ENCODE results near the gene ADSS1.
A peak's percentile ranks its signal among the peaks of the same experiment; 100 is the strongest.

The ADSS1 gene

DNA sequence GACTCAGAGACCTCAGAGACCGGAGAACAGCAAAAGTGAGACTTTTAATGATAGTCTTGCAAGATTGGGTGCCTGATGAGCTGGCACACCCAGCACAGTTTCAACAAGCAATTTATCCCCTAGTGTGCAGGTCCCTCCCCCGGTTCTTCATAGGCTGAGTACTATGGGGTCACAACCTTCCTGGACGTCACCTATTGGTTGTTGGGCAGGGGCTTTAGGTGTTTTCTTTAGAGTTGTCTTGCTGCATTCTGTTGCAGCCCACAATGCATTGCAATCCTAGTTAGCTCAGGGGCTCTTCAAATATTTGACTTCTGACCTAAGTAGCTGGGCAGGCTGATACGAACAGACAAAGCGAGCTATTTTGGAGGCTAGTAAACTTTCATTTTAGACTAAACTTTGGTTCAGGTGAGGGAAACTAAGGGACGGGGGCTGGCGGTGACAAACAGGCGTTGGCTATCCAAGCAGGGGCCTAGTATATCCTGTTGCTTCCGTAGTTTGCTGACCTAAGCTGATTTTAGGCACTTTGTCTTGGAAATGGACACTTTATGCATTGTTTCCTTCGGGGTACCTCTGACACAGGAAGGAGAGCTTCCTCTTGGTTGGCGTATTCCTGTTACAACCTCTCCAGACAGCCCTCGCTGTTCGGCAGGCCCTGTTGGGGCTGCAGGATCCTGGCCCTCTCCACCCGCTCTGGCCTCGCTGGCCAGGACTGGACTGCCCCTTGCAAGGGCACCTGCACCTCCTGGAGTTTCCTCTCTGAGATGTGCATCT, 43.0 kb downstream of the ADSS1 start:
- Mint-ChIP-seq H3K27ac (no peak overlapping the region), H3K4me3 (no peak overlapping the region), H3K27me3 (no peaks in the 10 kb centered on the region), H3K4me1 (ENCODE audit: low read depth) (peaks cover 4% of the 10 kb centered on the region), H3K36me3 (peaks cover 7% of the 10 kb centered on the region), H3K9me3 (ENCODE audit: low read depth) (no peaks in the 10 kb centered on the region)

DNA sequence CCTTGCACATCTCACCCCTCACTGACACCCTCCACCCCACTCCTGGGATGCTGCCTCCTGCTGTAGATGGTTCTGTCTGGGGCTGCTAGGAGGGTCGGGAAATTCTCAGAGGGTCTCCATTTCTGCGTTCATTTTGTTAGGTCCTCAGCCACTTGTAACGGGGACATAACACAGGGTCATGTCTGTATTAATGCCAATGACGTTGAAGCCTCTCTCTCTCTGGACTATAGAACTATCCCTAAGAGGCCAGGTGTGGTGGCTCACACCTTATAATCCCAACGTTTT, 43.5 kb downstream of the ADSS1 start:
- peaks cover 4% of the 10 kb centered on the region for H3K36me3 Mint-ChIP-seq
- peaks cover 4% of the 10 kb centered on the region for H3K4me1 Mint-ChIP-seq (ENCODE audit: low read depth)
- H3K27ac Mint-ChIP-seq = no peak overlapping the region
- no peaks in the 10 kb centered on the region for H3K27me3 Mint-ChIP-seq
- no peak overlapping the region for H3K4me3 Mint-ChIP-seq
- H3K9me3 Mint-ChIP-seq (ENCODE audit: low read depth) = no peaks in the 10 kb centered on the region

GRCh38 chr14:104768437-104769323, 44.7 kb downstream of the ADSS1 start:
- H3K9me3 Mint-ChIP-seq (ENCODE audit: low read depth) = no peaks in the 10 kb centered on the region
- H3K27me3 Mint-ChIP-seq = no peaks in the 10 kb centered on the region
- H3K4me3 Mint-ChIP-seq = no peak overlapping the region
- peaks cover 4% of the 10 kb centered on the region for H3K4me1 Mint-ChIP-seq (ENCODE audit: low read depth)
- H3K27ac Mint-ChIP-seq = no peak overlapping the region
- peaks cover 4% of the 10 kb centered on the region for H3K36me3 Mint-ChIP-seq

DNA sequence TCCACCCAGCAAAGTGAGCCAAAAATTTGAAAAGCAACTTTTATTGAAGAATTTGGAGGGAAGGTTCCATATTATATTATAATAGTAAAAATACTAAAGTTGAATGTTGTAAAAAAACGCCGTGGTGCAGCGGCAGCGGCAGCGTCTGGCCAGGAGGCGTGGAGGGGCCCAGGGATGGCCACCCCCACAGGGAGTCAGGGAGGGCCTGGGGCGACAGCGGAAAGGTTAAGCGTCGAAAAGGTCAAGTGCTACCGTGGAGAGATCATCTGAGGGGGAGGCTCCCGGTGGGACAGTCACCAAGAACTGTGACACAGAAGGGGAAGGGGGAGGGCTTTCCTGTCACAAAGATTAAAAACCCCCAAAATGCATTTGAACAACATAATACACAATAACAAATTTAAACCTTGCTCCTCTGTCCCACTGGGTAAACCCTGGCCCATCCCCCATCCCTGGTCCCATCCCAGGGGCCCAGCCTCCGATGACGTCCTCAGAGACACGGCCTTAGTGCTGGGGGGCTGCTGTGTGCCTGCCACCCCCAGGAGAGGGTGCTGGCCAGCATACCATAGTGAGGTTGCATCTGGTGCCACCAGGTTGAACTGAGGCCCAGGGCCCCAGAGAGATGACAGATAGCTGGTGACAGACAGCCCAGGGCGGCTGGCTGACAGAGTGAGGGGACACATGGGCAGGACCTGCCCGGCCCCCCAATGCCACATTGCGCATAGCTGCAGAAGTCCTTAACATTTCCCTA, 45.5 kb downstream of the ADSS1 start:
- Mint-ChIP-seq H3K4me3 (no peak overlapping the region), H3K36me3 (peaks cover 4% of the 10 kb centered on the region), H3K4me1 (ENCODE audit: low read depth) (peaks cover 4% of the 10 kb centered on the region), H3K9me3 (ENCODE audit: low read depth) (no peaks in the 10 kb centered on the region), H3K27ac (no peak overlapping the region), H3K27me3 (no peaks in the 10 kb centered on the region)

DNA sequence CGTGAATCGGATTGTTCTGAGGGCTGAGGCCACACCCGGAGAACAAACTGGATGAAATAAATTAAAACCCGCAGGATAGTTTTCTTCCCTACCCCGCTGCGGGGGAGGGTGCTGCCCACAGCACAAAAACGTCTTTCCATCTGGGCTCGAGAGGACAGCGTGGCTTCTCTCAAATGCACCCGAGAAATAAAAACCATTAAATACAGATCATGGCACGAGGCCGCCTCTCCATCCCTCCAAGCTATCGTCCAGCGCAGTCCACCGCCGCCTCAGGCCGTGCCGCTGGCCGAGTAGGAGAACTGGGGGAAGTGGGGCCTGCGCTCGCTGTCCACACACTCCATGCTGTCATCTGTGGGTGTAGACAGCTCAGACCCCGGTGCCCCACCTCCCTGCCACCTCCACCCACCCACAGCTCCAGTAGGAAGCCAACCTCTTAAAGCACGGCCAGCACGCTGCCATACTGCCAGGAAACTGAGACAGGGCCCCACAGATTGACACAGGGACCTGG, 46.1 kb downstream of the ADSS1 start:
- H3K36me3 Mint-ChIP-seq = peaks cover 4% of the 10 kb centered on the region
- peaks cover 4% of the 10 kb centered on the region for H3K4me1 Mint-ChIP-seq (ENCODE audit: low read depth)
- H3K27me3 Mint-ChIP-seq = no peaks in the 10 kb centered on the region
- no peaks in the 10 kb centered on the region for H3K9me3 Mint-ChIP-seq (ENCODE audit: low read depth)
- peak overlapping the region; percentile 8 for H3K27ac Mint-ChIP-seq
- no peak overlapping the region for H3K4me3 Mint-ChIP-seq

- peak overlapping the region; percentile 16 for H3K27ac Mint-ChIP-seq
Measured at GRCh38 chr14:104770851-104771272, 46.8 kb downstream of the ADSS1 start.

DNA sequence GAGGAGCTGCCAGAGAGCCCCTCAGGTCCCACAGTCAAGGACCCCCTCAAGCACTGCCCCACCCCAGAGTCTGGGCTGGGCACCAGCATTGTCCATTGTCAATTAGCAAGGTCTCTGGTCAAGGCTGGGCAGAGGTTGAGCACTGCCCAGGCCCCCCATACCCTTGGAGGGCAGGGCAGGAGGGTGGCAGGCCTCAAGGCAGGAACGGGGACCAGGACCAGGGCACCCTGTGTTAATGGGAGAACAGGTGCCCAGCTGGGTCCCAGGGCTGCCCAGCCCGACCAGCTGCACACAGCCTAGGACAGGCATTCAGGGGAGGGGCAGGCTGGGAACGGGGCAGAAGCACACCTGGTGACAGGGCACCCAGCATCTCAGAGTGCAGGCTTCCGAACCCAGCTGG, 47.3 kb downstream of the ADSS1 start:
- Mint-ChIP-seq H3K27me3 (no peaks in the 10 kb centered on the region), H3K36me3 (peaks cover 2% of the 10 kb centered on the region), H3K4me1 (ENCODE audit: low read depth) (peaks cover 4% of the 10 kb centered on the region), H3K4me3 (no peak overlapping the region), H3K9me3 (ENCODE audit: low read depth) (no peaks in the 10 kb centered on the region), H3K27ac (no peak overlapping the region)

More at GRCh38 chr14:104770851-104771272, 46.8 kb downstream of the ADSS1 start:
- no peaks in the 10 kb centered on the region for H3K9me3 Mint-ChIP-seq (ENCODE audit: low read depth)
- H3K4me3 Mint-ChIP-seq = no peak overlapping the region
- peaks cover 2% of the 10 kb centered on the region for H3K36me3 Mint-ChIP-seq
- no peaks in the 10 kb centered on the region for H3K27me3 Mint-ChIP-seq
- peaks cover 4% of the 10 kb centered on the region for H3K4me1 Mint-ChIP-seq (ENCODE audit: low read depth)

DNA sequence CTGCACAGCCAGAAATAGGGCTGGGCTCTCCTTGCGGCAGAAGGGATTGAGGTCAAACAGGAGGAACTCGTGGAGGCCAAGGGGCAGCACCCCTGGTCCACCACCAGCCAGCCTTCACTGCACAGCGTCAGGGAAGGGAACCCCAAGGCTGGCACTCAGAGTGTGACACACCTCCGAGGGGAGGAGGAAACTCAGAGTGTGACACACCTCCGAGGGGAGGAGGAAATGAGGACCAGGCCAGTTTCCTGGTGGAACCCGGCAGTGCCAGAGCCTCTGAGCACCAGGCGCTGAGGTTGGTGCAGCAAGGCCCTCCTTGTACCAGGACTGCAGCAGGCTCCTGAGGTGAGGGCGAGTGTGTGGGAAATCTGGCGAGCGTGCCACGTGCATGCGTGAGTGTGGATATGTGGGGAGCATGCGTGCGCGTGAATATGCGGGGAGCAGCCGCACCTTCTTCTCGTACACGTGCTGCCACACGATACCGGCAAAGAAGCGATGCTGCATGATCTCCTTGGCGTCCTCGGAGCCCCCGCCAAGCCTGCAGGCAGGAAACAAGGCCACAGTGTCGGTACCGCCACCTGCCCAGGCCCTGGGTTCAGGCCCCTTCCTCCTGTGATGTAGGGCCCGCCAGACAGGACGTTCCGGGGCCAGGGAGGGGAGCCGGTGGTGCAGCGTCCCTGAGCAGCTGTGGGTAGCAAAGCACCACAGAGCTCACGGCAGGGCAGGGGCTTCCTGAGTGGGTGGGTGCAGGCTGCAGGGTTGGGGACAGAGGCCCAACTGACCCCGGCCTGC, 48.1 kb downstream of the ADSS1 start:
- H3K27ac Mint-ChIP-seq = no peak overlapping the region
- H3K4me1 Mint-ChIP-seq (ENCODE audit: low read depth) = peaks cover 4% of the 10 kb centered on the region
- no peaks in the 10 kb centered on the region for H3K9me3 Mint-ChIP-seq (ENCODE audit: low read depth)
- no peak overlapping the region for H3K4me3 Mint-ChIP-seq
- H3K36me3 Mint-ChIP-seq = peaks cover 2% of the 10 kb centered on the region
- no peaks in the 10 kb centered on the region for H3K27me3 Mint-ChIP-seq

- no peaks in the 10 kb centered on the region for H3K27me3 Mint-ChIP-seq
- H3K27ac Mint-ChIP-seq = no peak overlapping the region
- H3K9me3 Mint-ChIP-seq (ENCODE audit: low read depth) = no peaks in the 10 kb centered on the region
- no peak overlapping the region for H3K4me3 Mint-ChIP-seq
- peaks cover 4% of the 10 kb centered on the region for H3K4me1 Mint-ChIP-seq (ENCODE audit: low read depth)
- H3K36me3 Mint-ChIP-seq = peaks cover 2% of the 10 kb centered on the region
Measured at GRCh38 chr14:104772707-104773504, 48.9 kb downstream of the ADSS1 start.

- Mint-ChIP-seq H3K36me3 (peaks cover 2% of the 10 kb centered on the region), H3K4me3 (no peak overlapping the region), H3K27ac (no peak overlapping the region), H3K27me3 (no peaks in the 10 kb centered on the region), H3K9me3 (ENCODE audit: low read depth) (no peaks in the 10 kb centered on the region), H3K4me1 (ENCODE audit: low read depth) (peaks cover 3% of the 10 kb centered on the region)
Measured at GRCh38 chr14:104773505-104774452, 49.8 kb downstream of the ADSS1 start.

DNA sequence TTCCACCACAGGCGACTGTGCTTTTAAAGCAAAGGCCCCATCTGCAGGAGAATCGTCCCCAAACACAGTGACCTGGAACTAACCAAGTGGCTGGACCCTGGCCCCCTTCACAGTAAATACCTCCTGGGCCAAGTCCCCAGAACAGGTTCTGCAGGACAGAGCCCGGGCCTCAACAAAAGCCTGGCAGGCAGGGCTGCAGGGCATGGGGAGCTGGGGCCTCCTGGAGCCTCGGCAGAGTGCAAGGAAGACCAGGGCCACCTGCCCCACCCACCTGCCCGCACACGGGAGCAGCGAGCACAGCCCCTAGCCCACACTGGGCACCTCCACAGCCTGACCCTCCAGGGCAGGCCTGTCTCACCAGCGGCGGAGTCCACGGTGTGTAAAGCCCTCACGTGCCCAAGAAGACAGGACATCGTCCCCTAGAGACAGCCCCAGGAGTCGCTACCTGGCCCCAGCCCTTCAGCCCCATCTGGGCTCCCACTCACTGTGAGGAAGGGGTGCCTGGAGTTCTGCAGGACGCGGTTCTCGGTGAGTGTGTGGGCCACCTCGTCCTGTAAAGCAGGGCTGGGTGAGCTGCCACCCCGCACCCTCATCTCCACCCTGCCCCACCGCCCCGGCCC, 50.5 kb downstream of the ADSS1 start:
- Mint-ChIP-seq H3K27me3 (no peaks in the 10 kb centered on the region), H3K36me3 (peaks cover 2% of the 10 kb centered on the region), H3K27ac (no peak overlapping the region), H3K4me1 (ENCODE audit: low read depth) (peaks cover 2% of the 10 kb centered on the region), H3K4me3 (no peak overlapping the region), H3K9me3 (ENCODE audit: low read depth) (no peaks in the 10 kb centered on the region)

DNA sequence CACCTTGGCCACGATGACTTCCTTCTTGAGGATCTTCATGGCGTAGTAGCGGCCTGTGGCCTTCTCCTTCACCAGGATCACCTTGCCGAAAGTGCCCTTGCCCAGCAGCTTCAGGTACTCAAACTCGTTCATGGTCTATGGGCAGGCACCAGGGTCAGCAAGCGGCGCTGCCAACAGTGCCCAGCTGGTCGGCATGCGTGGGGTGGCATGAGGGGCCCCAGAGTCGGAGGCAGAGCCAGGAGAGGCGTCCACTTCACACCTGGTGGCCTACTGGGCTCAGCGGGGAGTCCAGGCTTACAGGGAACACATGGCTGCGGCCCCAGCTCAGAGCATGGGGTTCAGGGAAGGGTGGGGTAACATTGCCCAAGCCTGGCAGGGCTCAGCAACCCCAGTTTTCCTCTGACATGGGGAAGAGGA, 51.1 kb downstream of the ADSS1 start:
- H3K27me3 Mint-ChIP-seq = no peaks in the 10 kb centered on the region
- H3K4me3 Mint-ChIP-seq = no peak overlapping the region
- H3K4me1 Mint-ChIP-seq (ENCODE audit: low read depth) = no peaks in the 10 kb centered on the region
- H3K27ac Mint-ChIP-seq = no peak overlapping the region
- peaks cover 2% of the 10 kb centered on the region for H3K36me3 Mint-ChIP-seq
- H3K9me3 Mint-ChIP-seq (ENCODE audit: low read depth) = no peaks in the 10 kb centered on the region
